ENCODE data around the gene OR6C3. TPM values are rescaled to one million over a fixed set of nuclear protein-coding genes. Genes with fewer than 3 reads are reported as not detected.
"Not testable (repeated sequence)": the region's sequence is repeated elsewhere in the genome, so short reads cannot be mapped to it uniquely, and the experiment has no call there.

The OR6C3 gene
- not detected for total RNA-seq

DNA sequence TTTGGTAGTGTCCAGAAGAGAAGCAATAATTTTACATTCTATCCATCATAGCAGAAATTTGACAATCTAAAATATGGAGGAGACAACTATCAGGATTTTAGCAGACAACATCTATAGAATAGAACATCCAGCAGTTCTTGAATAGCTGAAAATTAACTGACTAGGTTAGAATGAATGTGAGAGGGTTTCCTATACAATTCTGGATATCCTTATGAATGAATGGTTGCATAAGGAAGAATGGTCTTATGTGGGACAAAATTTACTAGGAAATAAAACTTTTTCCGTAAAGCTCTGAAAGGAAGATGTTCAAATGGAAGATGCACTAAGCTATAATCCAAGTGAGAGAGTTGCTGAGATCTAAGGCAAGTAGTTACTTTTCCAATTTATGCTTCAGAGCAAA is at the start of gene OR6C3:
Gene OR6C3, plus strand, starts transcription at position 301 of the 400 bp plus-strand sequence. CDS start 955 bp downstream, outside the sequence.
- no peak for DNase-seq
- no peaks in the 10 kb centered on the region for H3K4me1 Mint-ChIP-seq
- H3K27me3 Mint-ChIP-seq = peaks cover 11% of the 10 kb centered on the region

DNA sequence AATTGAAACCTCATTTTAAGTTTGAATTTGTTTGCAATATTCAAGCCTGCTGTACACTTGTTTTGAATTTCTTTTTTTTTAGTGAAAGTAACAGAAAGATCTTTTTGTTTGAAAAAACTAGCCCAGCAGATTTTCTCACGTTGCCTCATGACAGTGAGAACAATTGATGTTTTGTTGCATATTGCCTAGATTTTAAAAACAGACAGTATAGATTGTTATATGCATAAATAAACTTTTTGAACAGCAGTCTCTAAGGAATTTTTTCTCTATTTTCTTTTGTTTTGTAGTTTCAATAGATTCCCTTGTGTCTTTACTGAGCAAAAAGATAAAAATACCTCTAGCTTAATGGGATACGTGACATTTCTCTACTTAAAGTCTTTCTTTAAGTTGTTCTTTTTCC is 49.6 kb upstream of the OR6C3 start:
- no peak for ATAC-seq
- no peaks in the 10 kb centered on the region for H3K36me3 Mint-ChIP-seq (ENCODE audit: low read depth)
- no peak for DNase-seq
- POLR2A ChIA-PET = no interaction called here
- no peaks in the 10 kb centered on the region for H3K4me1 Mint-ChIP-seq
- no peak overlapping the region for H3K27ac Mint-ChIP-seq
- peaks cover 20% of the 10 kb centered on the region for H3K27me3 Mint-ChIP-seq
- no peak overlapping the region for H3K4me3 Mint-ChIP-seq
- CTCF ChIA-PET = no interaction called here
- intact Hi-C loops (cut with DNase I, micrococcal nuclease) = no loop called here
- H3K9me3 Mint-ChIP-seq (ENCODE audit: low read depth) = no peaks in the 10 kb centered on the region

More for the DNA sequence above, at the start of gene OR6C3:
- ChIA-PET POLR2A (no interaction called here), CTCF (interaction anchor here (1.6 kb wide), 1 partner anchor 128 kb away, joined by 3 read pairs; no protein-coding TSS in a partner anchor)
- Mint-ChIP-seq H3K27ac (no peak within 1 kb of the TSS), H3K9me3 (ENCODE audit: low read depth) (no peaks in the 10 kb centered on the region), H3K4me3 (no peak within 1 kb of the TSS), H3K36me3 (ENCODE audit: low read depth) (no peaks in the 10 kb centered on the region)
- no peak for ATAC-seq
- intact Hi-C loops (cut with DNase I, micrococcal nuclease) = no loop called here

DNA sequence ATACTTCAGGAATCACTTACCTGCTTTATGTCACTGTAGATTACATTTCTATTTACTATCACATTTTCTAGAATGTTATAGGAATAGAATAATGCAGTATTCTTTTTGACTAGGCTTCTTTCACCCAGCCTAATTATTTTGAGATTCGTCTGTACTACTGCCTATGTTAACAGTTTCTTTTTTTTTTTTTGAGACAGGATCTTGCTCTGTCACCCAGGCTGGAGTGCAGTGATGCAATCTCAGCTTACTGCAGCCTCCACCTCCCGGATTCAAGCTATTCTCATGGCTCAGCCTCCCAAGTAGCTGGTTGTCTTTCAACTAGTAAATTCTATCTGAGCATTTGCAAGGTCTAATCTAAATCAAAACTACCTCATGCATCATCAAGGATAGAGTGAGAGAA is 40.5 kb upstream of the OR6C3 start:
- Mint-ChIP-seq H3K27ac (no peak overlapping the region), H3K4me1 (no peaks in the 10 kb centered on the region), H3K27me3 (peaks cover 8% of the 10 kb centered on the region), H3K36me3 (ENCODE audit: low read depth) (no peaks in the 10 kb centered on the region), H3K9me3 (ENCODE audit: low read depth) (no peaks in the 10 kb centered on the region), H3K4me3 (no peak overlapping the region)
- no peak for ATAC-seq
- CTCF ChIA-PET = no interaction called here
- POLR2A ChIA-PET = no interaction called here
- intact Hi-C loops (cut with DNase I, micrococcal nuclease) = no loop called here
- no peak for DNase-seq

DNA sequence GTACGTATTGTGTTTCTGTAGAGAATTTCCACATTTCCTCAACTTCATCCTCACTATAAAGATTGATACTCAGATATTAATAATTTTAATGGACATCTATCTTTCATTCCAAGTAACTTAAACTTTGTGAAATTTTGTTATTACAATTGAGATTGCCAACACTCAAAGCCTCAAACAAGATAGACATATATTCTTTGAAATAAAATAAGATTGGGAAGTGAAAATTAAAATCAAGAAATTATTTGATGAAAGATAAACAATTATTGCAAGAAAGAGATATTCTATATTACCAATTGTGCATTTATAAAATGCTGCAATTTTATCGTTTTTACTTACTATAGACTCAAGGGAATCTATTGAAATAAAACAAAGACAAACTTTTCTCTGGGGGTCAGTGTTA is 34.1 kb upstream of the OR6C3 start, which contains the start of gene OR6C6:
Gene OR6C6, minus strand, starts transcription at position 101 of the 400 bp plus-strand sequence. CDS start 1,337 bp downstream, outside the sequence.
- Mint-ChIP-seq H3K27me3 (peaks cover 18% of the 10 kb centered on the region), H3K4me1 (no peaks in the 10 kb centered on the region), H3K27ac (no peak within 1 kb of the TSS), H3K9me3 (ENCODE audit: low read depth) (no peaks in the 10 kb centered on the region), H3K4me3 (no peak within 1 kb of the TSS), H3K36me3 (ENCODE audit: low read depth) (no peaks in the 10 kb centered on the region)
- intact Hi-C loops (cut with DNase I, micrococcal nuclease) = no loop called here
- no peak for DNase-seq
- no peak for ATAC-seq
- POLR2A ChIA-PET = no interaction called here
- CTCF ChIA-PET = no interaction called here

DNA sequence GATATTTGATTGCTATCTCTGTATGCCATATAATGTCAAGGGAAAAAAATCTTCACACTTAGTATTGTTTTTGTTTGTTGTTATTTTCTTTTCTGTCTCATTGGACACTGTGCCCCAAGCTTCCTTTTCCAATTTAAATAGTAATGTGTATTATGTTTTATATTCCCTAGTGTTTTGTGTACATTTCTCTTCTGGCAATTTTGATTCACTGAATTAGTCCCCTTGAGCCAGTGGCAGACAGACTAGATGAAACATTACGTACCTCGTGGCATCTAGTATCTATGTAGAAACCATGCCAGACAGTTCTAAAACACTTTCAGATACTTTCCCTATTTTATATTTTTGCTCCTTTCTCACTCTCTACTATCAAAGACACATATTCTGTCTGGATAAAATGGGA is 16.5 kb upstream of the OR6C3 start, which contains the start of gene OR6C1:
Gene OR6C1, plus strand, starts transcription at position 301 of the 400 bp plus-strand sequence. CDS start 6,257 bp downstream, outside the sequence.
- Mint-ChIP-seq H3K4me1 (no peaks in the 10 kb centered on the region), H3K4me3 (no peak within 1 kb of the TSS), H3K36me3 (ENCODE audit: low read depth) (no peaks in the 10 kb centered on the region), H3K9me3 (ENCODE audit: low read depth) (no peaks in the 10 kb centered on the region), H3K27me3 (peaks cover 15% of the 10 kb centered on the region), H3K27ac (no peak within 1 kb of the TSS)
- DNase-seq (no peak), ATAC-seq (no peak)
- intact Hi-C loops (cut with DNase I, micrococcal nuclease) = no loop called here
- CTCF ChIA-PET = interaction anchor here (1.1 kb wide), 1 partner anchor 10 kb away, joined by 3 read pairs; no protein-coding TSS in a partner anchor
- POLR2A ChIA-PET = no interaction called here

DNA sequence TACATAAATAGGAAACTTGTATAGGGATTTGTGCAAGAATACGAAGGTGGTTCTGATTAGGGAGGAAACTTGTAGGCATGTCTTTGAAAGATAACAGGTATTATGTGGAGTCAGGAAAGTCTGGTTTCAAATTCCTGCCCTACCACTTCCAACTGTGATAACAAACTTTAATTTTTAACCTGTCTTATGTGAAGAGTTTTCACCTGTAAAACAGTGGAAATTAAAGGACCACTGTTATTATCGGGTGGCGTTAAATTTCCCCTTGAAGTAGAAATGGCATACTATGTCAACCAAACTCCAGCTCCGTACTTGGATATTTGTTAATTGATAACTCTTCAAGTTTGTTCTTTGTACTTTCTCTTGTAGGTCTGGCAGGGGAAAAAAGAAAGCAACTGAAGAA is 10.3 kb upstream of the OR6C3 start:
- intact Hi-C loops (cut with DNase I, micrococcal nuclease) = no loop called here
- no peaks in the 10 kb centered on the region for H3K9me3 Mint-ChIP-seq (ENCODE audit: low read depth)
- peaks cover 7% of the 10 kb centered on the region for H3K27me3 Mint-ChIP-seq
- H3K4me3 Mint-ChIP-seq = no peak overlapping the region
- POLR2A ChIA-PET = no interaction called here
- H3K4me1 Mint-ChIP-seq = no peaks in the 10 kb centered on the region
- DNase-seq = no peak
- H3K27ac Mint-ChIP-seq = no peak overlapping the region
- no peak for ATAC-seq
- no peaks in the 10 kb centered on the region for H3K36me3 Mint-ChIP-seq (ENCODE audit: low read depth)
- CTCF ChIA-PET = no interaction called here

DNA sequence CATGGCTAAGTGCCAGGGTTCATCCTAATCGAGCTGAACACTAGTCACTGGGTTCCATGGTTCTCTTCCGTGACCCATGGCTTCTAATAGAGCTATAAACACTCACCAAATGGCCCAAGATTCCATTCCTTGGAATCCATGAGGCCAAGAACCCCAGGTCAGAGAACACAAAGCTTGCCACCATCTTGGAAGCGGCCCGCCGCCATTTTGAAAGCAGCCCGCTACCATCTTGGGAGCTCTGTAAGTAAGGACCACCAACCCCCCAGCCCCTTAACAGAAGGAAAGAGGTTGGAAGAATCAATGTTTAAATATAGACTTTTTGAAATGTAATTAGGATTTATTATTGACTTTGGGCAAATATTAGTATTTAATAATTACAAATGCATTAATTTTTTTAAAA is 4.7 kb upstream of the OR6C3 start:
- H3K4me3 Mint-ChIP-seq; H3K27me3 Mint-ChIP-seq; DNase-seq; H3K4me1 Mint-ChIP-seq; CTCF ChIA-PET; H3K27ac Mint-ChIP-seq; H3K36me3 Mint-ChIP-seq (ENCODE audit: low read depth); POLR2A ChIA-PET; H3K9me3 Mint-ChIP-seq (ENCODE audit: low read depth); intact Hi-C loops (cut with DNase I, micrococcal nuclease); ATAC-seq: not testable (repeated sequence)

DNA sequence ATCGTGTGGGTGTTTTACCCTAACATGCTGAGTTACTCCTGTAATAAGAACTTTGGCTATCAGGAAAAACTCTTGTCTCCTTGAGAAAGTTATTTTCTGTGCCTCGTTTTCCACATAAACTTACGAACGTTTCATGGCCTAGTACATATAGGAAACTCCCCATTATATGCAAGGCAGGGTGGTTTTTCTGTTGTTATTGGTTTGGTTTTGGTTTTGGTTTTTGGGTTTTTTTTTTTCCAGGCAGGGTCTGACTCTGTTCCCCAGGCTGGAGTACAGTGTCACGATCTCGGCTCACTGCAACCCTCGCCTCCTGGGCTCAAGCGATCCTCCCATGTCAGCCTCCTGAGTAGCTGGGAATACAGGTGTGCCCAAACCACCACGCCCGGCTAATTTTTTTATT is 5.5 kb downstream of the OR6C3 start:
- Mint-ChIP-seq H3K9me3 (ENCODE audit: low read depth) (no peaks in the 10 kb centered on the region), H3K27ac (no peak overlapping the region), H3K36me3 (ENCODE audit: low read depth) (no peaks in the 10 kb centered on the region), H3K4me1 (no peaks in the 10 kb centered on the region), H3K4me3 (no peak overlapping the region), H3K27me3 (peaks cover 22% of the 10 kb centered on the region)
- ATAC-seq (no peak), DNase-seq (no peak)
- intact Hi-C loops (cut with DNase I, micrococcal nuclease) = no loop called here
- ChIA-PET CTCF (no interaction called here), POLR2A (no interaction called here)

DNA sequence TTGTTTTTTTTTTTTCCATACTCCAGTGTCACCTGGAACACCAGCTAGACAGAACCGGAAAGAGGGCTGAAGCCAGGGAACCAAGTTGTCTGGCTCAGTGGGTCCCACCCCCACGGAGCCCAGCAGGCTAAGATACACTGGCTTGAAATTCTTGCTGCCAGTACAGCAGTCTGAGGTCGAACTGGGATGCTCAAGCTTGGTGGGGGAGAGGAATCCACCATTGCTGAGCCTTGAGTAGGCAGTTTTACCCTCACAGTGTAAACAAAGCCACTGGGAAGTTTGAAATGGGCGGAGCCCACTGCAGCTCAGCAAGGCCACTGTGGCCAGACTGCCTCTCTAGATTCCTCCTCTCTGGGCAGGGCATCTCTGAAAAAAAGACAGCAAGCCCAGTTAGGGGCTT is 24.8 kb downstream of the OR6C3 start:
- H3K36me3 Mint-ChIP-seq (ENCODE audit: low read depth); H3K4me3 Mint-ChIP-seq; CTCF ChIA-PET; intact Hi-C loops (cut with DNase I, micrococcal nuclease); POLR2A ChIA-PET; ATAC-seq; H3K27ac Mint-ChIP-seq; DNase-seq; H3K4me1 Mint-ChIP-seq; H3K9me3 Mint-ChIP-seq (ENCODE audit: low read depth): not testable (repeated sequence)
- H3K27me3 Mint-ChIP-seq = peaks cover 22% of the 10 kb centered on the region

DNA sequence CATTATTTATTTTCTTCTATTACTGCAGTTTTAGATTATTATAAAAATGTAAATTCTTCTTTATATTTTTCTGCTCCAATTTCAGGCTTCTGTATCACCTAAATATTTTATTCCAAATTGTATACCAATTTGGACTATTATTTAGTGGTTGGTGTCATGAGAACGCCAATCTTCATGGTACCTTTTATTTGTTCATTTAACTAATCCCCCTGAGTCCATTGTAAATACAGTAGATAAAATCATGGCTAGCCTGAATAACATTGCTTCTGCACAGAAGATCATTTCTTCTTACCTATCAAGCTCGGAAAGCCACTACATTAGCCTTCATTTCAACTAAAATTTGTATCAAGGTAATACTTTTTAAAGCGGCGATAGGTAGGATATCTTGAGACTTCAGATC is 32.1 kb downstream of the OR6C3 start, which contains the start of gene OR6C75:
Gene OR6C75, plus strand, starts transcription at position 301 of the 400 bp plus-strand sequence. CDS start 2,136 bp downstream, outside the sequence.
- ATAC-seq = no peak
- POLR2A ChIA-PET = no interaction called here

DNA sequence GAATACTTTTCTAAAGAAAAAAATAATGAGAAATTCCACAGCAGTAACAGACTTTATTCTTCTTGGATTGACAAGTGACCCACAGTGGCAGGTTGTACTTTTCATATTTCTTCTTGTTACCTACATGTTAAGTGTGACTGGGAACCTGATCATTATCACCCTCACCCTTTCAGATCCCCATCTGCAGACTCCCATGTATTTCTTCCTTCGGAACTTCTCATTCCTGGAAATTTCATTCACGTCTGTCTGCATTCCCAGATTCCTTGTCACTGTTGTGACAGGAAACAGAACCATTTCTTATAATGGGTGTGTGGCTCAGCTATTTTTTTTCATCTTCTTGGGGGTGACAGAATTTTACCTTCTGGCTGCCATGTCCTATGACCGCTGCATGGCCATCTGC is 34.5 kb downstream of the OR6C3 start:
- no peaks in the 10 kb centered on the region for H3K4me1 Mint-ChIP-seq
- DNase-seq (no peak), ATAC-seq (no peak)
- intact Hi-C loops (cut with DNase I, micrococcal nuclease) = no loop called here
- ChIA-PET POLR2A (no interaction called here), CTCF (no interaction called here)
- H3K36me3 Mint-ChIP-seq (ENCODE audit: low read depth) = no peaks in the 10 kb centered on the region
- H3K27me3 Mint-ChIP-seq = peaks cover 18% of the 10 kb centered on the region
- H3K27ac Mint-ChIP-seq = no peak overlapping the region
- H3K4me3 Mint-ChIP-seq = no peak overlapping the region
- H3K9me3 Mint-ChIP-seq (ENCODE audit: low read depth) = no peaks in the 10 kb centered on the region

More for the DNA sequence above, 32.1 kb downstream of the OR6C3 start, which contains the start of gene OR6C75:
- no peaks in the 10 kb centered on the region for H3K4me1 Mint-ChIP-seq
- no peak within 1 kb of the TSS for H3K27ac Mint-ChIP-seq
- intact Hi-C loops (cut with DNase I, micrococcal nuclease) = no loop called here
- no peaks in the 10 kb centered on the region for H3K36me3 Mint-ChIP-seq (ENCODE audit: low read depth)
- H3K27me3 Mint-ChIP-seq = peaks cover 24% of the 10 kb centered on the region
- no peak for DNase-seq
- no peaks in the 10 kb centered on the region for H3K9me3 Mint-ChIP-seq (ENCODE audit: low read depth)
- CTCF ChIA-PET = interaction anchor here (0.6 to 1.4 kb wide), 3 partner anchors 9 to 1198 kb away, joined by 3 to 4 read pairs (median 3); no protein-coding TSS in a partner anchor
- no peak within 1 kb of the TSS for H3K4me3 Mint-ChIP-seq

DNA sequence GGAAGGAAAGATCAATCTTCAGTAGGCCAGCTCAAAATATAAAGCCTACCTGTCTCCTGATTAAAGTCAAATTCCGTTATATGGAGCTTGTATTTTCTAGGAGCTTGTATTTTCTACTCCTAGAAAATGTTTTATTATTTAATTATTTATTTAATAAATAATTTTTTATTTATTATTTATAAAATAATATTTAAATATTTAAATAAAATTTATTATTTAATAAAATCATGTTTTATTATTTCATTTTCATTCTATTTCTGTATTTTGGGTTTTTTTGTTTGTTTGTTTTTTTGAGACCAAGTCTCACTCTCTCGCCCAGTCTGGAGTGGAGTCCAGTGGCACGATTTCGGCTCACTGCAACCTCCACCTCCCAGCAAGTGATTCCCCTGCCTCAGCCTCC is 42.0 kb downstream of the OR6C3 start:
- no peak overlapping the region for H3K27ac Mint-ChIP-seq
- no peak for DNase-seq
- intact Hi-C loops (cut with DNase I, micrococcal nuclease) = no loop called here
- ChIA-PET CTCF (no interaction called here), POLR2A (no interaction called here)
- H3K36me3 Mint-ChIP-seq (ENCODE audit: low read depth) = no peaks in the 10 kb centered on the region
- no peak overlapping the region for H3K4me3 Mint-ChIP-seq
- H3K4me1 Mint-ChIP-seq = no peaks in the 10 kb centered on the region
- peaks cover 7% of the 10 kb centered on the region for H3K27me3 Mint-ChIP-seq
- no peak for ATAC-seq
- no peaks in the 10 kb centered on the region for H3K9me3 Mint-ChIP-seq (ENCODE audit: low read depth)

Measured in activated CD4-positive, alpha-beta T cell treated with anti-CD3 and anti-CD28 coated beads for 36 hours (primary cell).